MM.1S (cell line): ENCODE results near the gene KRTDAP.
A peak's percentile ranks its signal among the peaks of the same experiment; 100 is the strongest.

ENCODE experiments used
- DNase-seq: peaks from one replicate; pipeline ENCODE4 v3.0.0-alpha.2; 2015
- H2AFZ ChIP-seq: fragments of 300-600 bp; sonication (generic); 2 replicates; pipeline ENCODE4 v1.6.0; 2016; ENCODE audit warnings: antibody characterized with exemption, low read length
- H3F3A ChIP-seq: fragments of 300-600 bp; sonication (generic); 2 replicates; pipeline ENCODE4 v1.6.1; 2016; ENCODE audit warnings: mild to moderate bottlenecking, antibody characterized with exemption, low read length, moderate library complexity, mixed read lengths; ENCODE audit not compliant: insufficient read depth
- H3K27ac ChIP-seq: fragments of 300-600 bp; sonication (generic); 2 replicates; pipeline ENCODE4 v1.5.1; 2016; ENCODE audit warnings: mild to moderate bottlenecking, low read length
- H3K27me3 ChIP-seq: fragments of 300-600 bp; sonication (generic); replicated peaks from 2 replicates; pipeline ENCODE4 v1.6.0; 2016; ENCODE audit warnings: low read length; ENCODE audit not compliant: insufficient read depth
- H3K36me3 ChIP-seq: fragments of 300-600 bp; sonication (generic); replicated peaks from 2 replicates; pipeline ENCODE4 v1.6.1; 2016; ENCODE audit warnings: mild to moderate bottlenecking, low read length, mixed read lengths; ENCODE audit not compliant: insufficient read depth
- H3K4me1 ChIP-seq: fragments of 300-600 bp; sonication (generic); 2 replicates; pipeline ENCODE4 v1.6.1; 2016; ENCODE audit warnings: low read length, mixed read lengths
- H3K4me2 ChIP-seq: fragments of 300-600 bp; sonication (generic); 2 replicates; pipeline ENCODE4 v1.6.0; 2016; ENCODE audit warnings: low read depth, low read length
- H3K4me3 ChIP-seq: fragments of 300-600 bp; sonication (generic); 2 replicates; pipeline ENCODE4 v1.5.1; 2016; ENCODE audit warnings: low read length, mixed read lengths
- H3K79me2 ChIP-seq: fragments of 300-600 bp; sonication (generic); 2 replicates; pipeline ENCODE4 v1.6.1; 2016; ENCODE audit warnings: mixed run types, low read length, mixed read lengths
- H3K9ac ChIP-seq: fragments of 300-600 bp; sonication (generic); 2 replicates; pipeline ENCODE4 v1.6.1; 2016; ENCODE audit warnings: low read length, mixed read lengths
- H3K9me2 ChIP-seq: fragments of 300-600 bp; sonication (generic); replicated peaks from 2 replicates; pipeline ENCODE4 v1.6.1; 2016; ENCODE audit warnings: mild to moderate bottlenecking, low read length, mixed read lengths; ENCODE audit not compliant: insufficient read depth
- H3K9me3 ChIP-seq: fragments of 300-600 bp; sonication (generic); replicated peaks from 2 replicates; pipeline ENCODE4 v1.6.1; 2016; ENCODE audit warnings: mild to moderate bottlenecking, low read length, mixed read lengths; ENCODE audit not compliant: insufficient read depth
- H4K20me1 ChIP-seq: fragments of 300-600 bp; sonication (generic); 2 replicates; pipeline ENCODE4 v1.6.1; 2016; ENCODE audit warnings: mild to moderate bottlenecking, low read length, moderate library complexity, mixed read lengths; ENCODE audit not compliant: insufficient read depth
- CTCF ChIP-seq: fragments of 300-600 bp; sonication (generic); IDR thresholded peaks from 2 replicates; pipeline ENCODE4 v1.5.1; 2016; ENCODE audit warnings: antibody characterized with exemption, low read length, mixed read lengths
- EZH2 ChIP-seq: fragments of 300-600 bp; sonication (generic); optimal IDR thresholded peaks from 2 replicates; pipeline ENCODE3; 2017; ENCODE audit warnings: low read depth, mild to moderate bottlenecking, antibody characterized with exemption, low read length, mixed read lengths
- EZH2phosphoT487 ChIP-seq: fragments of 300-600 bp; sonication (generic); IDR thresholded peaks from 2 replicates; pipeline ENCODE4 v1.6.1; 2018; ENCODE audit warnings: antibody characterized with exemption, low read length

The KRTDAP gene

GRCh38 chr19:35508129-35508528 is 17.9 kb upstream of the KRTDAP start:
- H3K4me3 ChIP-seq: no peak overlapping the region

GRCh38 chr19:35507561-35507960 is 17.3 kb upstream of the KRTDAP start:
- peak overlapping the region; percentile 35 for H3K4me2 ChIP-seq
- no peak overlapping the region for H2AFZ ChIP-seq
- DNase-seq: no peak
- H3K4me3 ChIP-seq: no peak overlapping the region
- no peaks in the 10 kb centered on the region for H4K20me1 ChIP-seq
- no peaks in the 10 kb centered on the region for H3K79me2 ChIP-seq
- no peaks in the 10 kb centered on the region for H3F3A ChIP-seq
- peaks cover 97% of the 10 kb centered on the region for H3K27me3 ChIP-seq
- no peak overlapping the region for H3K9ac ChIP-seq
- H3K9me3 ChIP-seq: no peaks in the 10 kb centered on the region
- no peak overlapping the region for H3K27ac ChIP-seq
- H3K36me3 ChIP-seq: no peaks in the 10 kb centered on the region
- TF ChIP-seq EZH2phosphoT487 (no peak), CTCF (no peak), EZH2 (no peak)
- no peaks in the 10 kb centered on the region for H3K9me2 ChIP-seq
- peaks cover 7% of the 10 kb centered on the region for H3K4me1 ChIP-seq

More at GRCh38 chr19:35508129-35508528, 17.9 kb upstream of the KRTDAP start:
- no peak overlapping the region for H3K4me2 ChIP-seq
- H3K9ac ChIP-seq: no peak overlapping the region
- peaks cover 97% of the 10 kb centered on the region for H3K27me3 ChIP-seq
- H3K79me2 ChIP-seq: no peaks in the 10 kb centered on the region
- H3K27ac ChIP-seq: no peak overlapping the region
- H3K9me3 ChIP-seq: no peaks in the 10 kb centered on the region
- DNase-seq: no peak
- H3K36me3 ChIP-seq: no peaks in the 10 kb centered on the region
- peaks cover 7% of the 10 kb centered on the region for H3K4me1 ChIP-seq
- H3K9me2 ChIP-seq: no peaks in the 10 kb centered on the region
- no peaks in the 10 kb centered on the region for H3F3A ChIP-seq
- H4K20me1 ChIP-seq: no peaks in the 10 kb centered on the region
- no peak overlapping the region for H2AFZ ChIP-seq
- peak; percentile 72 for TF ChIP-seq EZH2
- no peak for TF ChIP-seq CTCF
- no peak for TF ChIP-seq EZH2phosphoT487

- H3K4me1 ChIP-seq: peaks cover 7% of the 10 kb centered on the region
- no peak overlapping the region for H3K27ac ChIP-seq
- no peaks in the 10 kb centered on the region for H3K79me2 ChIP-seq
- no peak overlapping the region for H3K9ac ChIP-seq
- no peak overlapping the region for H2AFZ ChIP-seq
- no peaks in the 10 kb centered on the region for H3K9me2 ChIP-seq
- H3F3A ChIP-seq: no peaks in the 10 kb centered on the region
- peaks cover 98% of the 10 kb centered on the region for H3K27me3 ChIP-seq
- no peak overlapping the region for H3K4me2 ChIP-seq
- no peak for DNase-seq
- H3K36me3 ChIP-seq: no peaks in the 10 kb centered on the region
- no peak overlapping the region for H3K4me3 ChIP-seq
- TF ChIP-seq EZH2: no peak
- no peak for TF ChIP-seq EZH2phosphoT487
- TF ChIP-seq CTCF: no peak
- no peaks in the 10 kb centered on the region for H4K20me1 ChIP-seq
- H3K9me3 ChIP-seq: no peaks in the 10 kb centered on the region
Measured at GRCh38 chr19:35506011-35506410, 15.7 kb upstream of the KRTDAP start.
